K562 (cell line): Measurements from ENCODE around the gene E2F1. TPM values are rescaled to one million over a fixed set of nuclear protein-coding genes. Genes with fewer than 3 reads are reported as not detected.
A peak's percentile ranks its signal among the peaks of the same experiment; 100 is the strongest.

ENCODE experiments used
- ATF3 ChIP-seq, 2 experiments: fragments of 450-650 bp in 1 of 2; sonication (generic) in 1 of 2; formaldehyde crosslinking in 1 of 2; IDR thresholded peaks in 1 of 2; conservative IDR thresholded peaks in 1 of 2; 2 replicates each; pipeline versions ENCODE4 v1.6.1 to v1.8.1; 2016 to 2023; ENCODE audit warnings: mild to moderate bottlenecking in 2 of 2, moderate library complexity in 2 of 2, inconsistent platforms in 1 of 2, missing genetic modification reagents in 1 of 2
- CBX3 ChIP-seq, 2 experiments: IDR thresholded peaks; 1 replicate in 1 of 2; 2 replicates in 1 of 2; pipeline ENCODE4 v1.6.1; 2012; ENCODE audit warnings: inconsistent platforms in 2 of 2, low read length in 2 of 2, borderline replicate concordance in 1 of 2, control low read depth in 1 of 2
- CEBPB ChIP-seq: fragments of 450-650 bp; IDR thresholded peaks from 2 replicates; pipeline ENCODE4 v1.6.1; 2016; ENCODE audit warnings: missing genetic modification characterization, missing compliant biosample characterization
- DPF2 ChIP-seq: fragments of 450-650 bp; IDR thresholded peaks from 2 replicates; pipeline ENCODE4 v1.6.1; 2016
- E2F4 ChIP-seq: sonication (generic); formaldehyde crosslinking; IDR thresholded peaks from 2 replicates; pipeline ENCODE4 v1.8.0; 2022; ENCODE audit warnings: mild to moderate bottlenecking, low read depth, missing genetic modification reagents
- EGR1 ChIP-seq: fragments of 450-650 bp; conservative IDR thresholded peaks from 2 replicates; pipeline ENCODE4 v1.6.1; 2017; ENCODE audit warnings: mild to moderate bottlenecking
- GABPA ChIP-seq: fragments of 200-800 bp; sonication (Bioruptor generic); conservative IDR thresholded peaks from 2 replicates; pipeline ENCODE4 v1.6.1; 2016; ENCODE audit warnings: low read depth, missing genetic modification characterization, missing compliant biosample characterization
- HDAC1 ChIP-seq, 2 experiments: fragments of 450-650 bp; IDR thresholded peaks; 2 replicates each; pipeline ENCODE4 v1.6.1; 2016 to 2017; ENCODE audit warnings: inconsistent platforms in 1 of 2, mild to moderate bottlenecking in 1 of 2, moderate library complexity in 1 of 2
- HDGF ChIP-seq: fragments of 450-650 bp; IDR thresholded peaks from 2 replicates; pipeline ENCODE4 v1.6.1; 2016
- JUN ChIP-seq, 2 experiments: sonication (generic) in 1 of 2; formaldehyde crosslinking in 1 of 2; IDR thresholded peaks; 2 replicates each; pipeline versions ENCODE4 v1.6.1 to v1.8.0; 2012 to 2022; ENCODE audit warnings: borderline replicate concordance in 2 of 2, mild to moderate bottlenecking in 2 of 2, improper control_type of control experiment in 1 of 2, low read depth in 1 of 2, low read length in 1 of 2, missing genetic modification reagents in 1 of 2
- MNT ChIP-seq, 2 experiments: fragments of 450-650 bp; conservative IDR thresholded peaks; 2 replicates each; pipeline ENCODE4 v1.6.1; 2017; ENCODE audit warnings: mild to moderate bottlenecking in 2 of 2, moderate library complexity in 2 of 2
- PHF8 ChIP-seq: fragments of 200-600 bp; sonication (generic); IDR thresholded peaks from 2 replicates; pipeline ENCODE4 v1.6.1; 2012; ENCODE audit warnings: mixed run types, mild to moderate bottlenecking, inconsistent platforms, low read length, moderate library complexity, borderline replicate concordance
- SAP30 ChIP-seq: fragments of 200-600 bp; sonication (generic); IDR thresholded peaks from 2 replicates; pipeline ENCODE4 v1.6.1; 2012; ENCODE audit warnings: borderline replicate concordance, low read depth, mild to moderate bottlenecking, moderate library complexity, low read length, control low read depth, inconsistent platforms; ENCODE audit not compliant: insufficient read depth, poor library complexity, severe bottlenecking
- SMAD4 ChIP-seq: fragments of 250-450 bp; sonication (Bioruptor Pico); conservative IDR thresholded peaks from 2 replicates; pipeline ENCODE4 v1.8.0; 2021; ENCODE audit warnings: inconsistent platforms, mild to moderate bottlenecking, moderate library complexity
- SPI1 ChIP-seq: IDR thresholded peaks from 2 replicates; pipeline ENCODE4 v1.6.1; 2011; ENCODE audit warnings: low read depth, low read length, control low read depth, borderline replicate concordance
- TBP ChIP-seq: optimal IDR thresholded peaks from 2 replicates; pipeline ENCODE3; 2011; ENCODE audit warnings: low read depth, low read length, improper control_type of control experiment
- ZBTB2 ChIP-seq: fragments of 450-650 bp; IDR thresholded peaks from 2 replicates; pipeline ENCODE4 v1.6.1; 2016; ENCODE audit warnings: antibody characterized with exemption
- ZNF740 ChIP-seq, 3 experiments: fragments of 200-800 bp in 1 of 3; sonication (Bioruptor generic) in 1 of 3; sonication (generic) in 1 of 3; formaldehyde crosslinking in 1 of 3; IDR thresholded peaks; 2 replicates each; pipeline versions ENCODE4 v1.6.1 to v1.8.0; 2016 to 2022; ENCODE audit warnings: mild to moderate bottlenecking in 2 of 3, missing compliant biosample characterization in 2 of 3, missing genetic modification characterization in 2 of 3, missing genetic modification reagents in 1 of 3
- ZSCAN29 ChIP-seq: fragments of 450-650 bp; IDR thresholded peaks from 2 replicates; pipeline ENCODE4 v1.6.1; 2017
- polyA plus RNA-seq, 8 experiments: library from polyadenylated mRNA; depleted of rRNA in 4 of 8; stranded (reverse) in 5 of 8; unstranded in 3 of 8; fragments of >200 nt; fragmentation: Nextera tagmentation in 2 of 8; fragmentation: Illumina TruSeq in 1 of 8; extraction: Ambion mirVana in 2 of 8; extraction: Trizol in 1 of 8; gene quantifications; 2 replicates each; pipeline versions ENCODE4 v1.2.1 to v1.2.3, GENCODE V29; 2011 to 2014; ENCODE audit warnings: inconsistent platforms in 1 of 8, missing spikeins in 1 of 8
- total RNA-seq, 7 experiments: library from RNA; depleted of rRNA in 6 of 7; stranded (reverse); fragments of >200 nt in 6 of 7; fragmentation: Illumina TruSeq in 2 of 7; extraction: Trizol in 2 of 7; gene quantifications; 2 replicates each; pipeline versions ENCODE4 v1.2.1 to v1.2.3, GENCODE V29; 2011 to 2021; ENCODE audit warnings: low replicate concordance in 1 of 7

Gene E2F1
- total and polyA plus RNA-seq, 9 of the 15 experiments (the other 6 are each of a cell fraction or from before 2014, with no cell fraction given): 0.14 to 30.6 (median 13.1) TPM

- no peak for TF ChIP-seq ZBTB2
- no peak for TF ChIP-seq JUN (IDR thresholded peaks at IDR 0.05; ENCODE audit: borderline replicate concordance, low read depth, low read length)
- TF ChIP-seq JUN (CRISPR knock-in tag; IDR thresholded peaks at IDR 0.05; ENCODE audit: borderline replicate concordance): no peak
- TF ChIP-seq HDGF: 0 out of 2 replicates have a peak, but pooled peaks have one; percentile 29
- TF ChIP-seq ZNF740 (CRISPR knock-in tag; IDR thresholded peaks at IDR 0.05): 0 out of 2 replicates have a peak, but pooled peaks have one; percentile 27
- TF ChIP-seq ZNF740 (tag; IDR thresholded peaks at IDR 0.05): no peak
- TF ChIP-seq PHF8: peak; percentile 48; the same call in 1 of the 2 replicates
- no peak for TF ChIP-seq ZSCAN29
- TF ChIP-seq GABPA (tag): 0 out of 2 replicates have a peak, but pooled peaks have one; percentile 30
- 0 out of 2 replicates have a peak, but pooled peaks have one; percentile 23 for TF ChIP-seq DPF2
- peak; percentile 49 to 75 for TF ChIP-seq MNT (conservative IDR thresholded peaks at IDR 0.05)
- TF ChIP-seq SMAD4 (CRISPR knock-in tag): peak; percentile 58; the same call in 1 of the 2 replicates
- TF ChIP-seq TBP: no peak
- TF ChIP-seq SAP30: peak; percentile 52
- no peak for TF ChIP-seq ATF3 (IDR thresholded peaks at IDR 0.05)
- TF ChIP-seq ATF3 (CRISPR knock-in tag; conservative IDR thresholded peaks at IDR 0.05): no peak
- no peak for TF ChIP-seq E2F4 (CRISPR knock-in tag)
- peak in 1 of 2 experiments; percentile 68; a peak in 2 of 4 replicates for TF ChIP-seq HDAC1 (IDR thresholded peaks at IDR 0.05)
- TF ChIP-seq SPI1: peak; percentile 14; the same call in 1 of the 2 replicates
- TF ChIP-seq CBX3 (IDR thresholded peaks at IDR 0.05; ENCODE audit: borderline replicate concordance in 1 of 2, low read length in 2 of 2): 0 out of 3 replicates have a peak, but pooled peaks of 1 of the 2 experiments have one; percentile 24
- 0 out of 2 replicates have a peak, but pooled peaks have one; percentile 9 for TF ChIP-seq EGR1
- TF ChIP-seq CEBPB (tag): no peak
These were observed 671 bp downstream of the E2F1 start (continued) for GRCh38 chr20:33685328-33686099.
